LHCN-M2 (cell line): ENCODE results near the gene OOSP4A. TPM values are rescaled to one million over a fixed set of nuclear protein-coding genes. Genes with fewer than 3 reads are reported as not detected.
"Not testable (repeated sequence)": the region's sequence is repeated elsewhere in the genome, so short reads cannot be mapped to it uniquely, and the experiment has no call there.

Experiments used
- DNase-seq: peaks from one replicate; pipeline ENCODE4 v3.0.0-alpha.2; 2012; ENCODE audit warnings: low read depth
- total RNA-seq: library from RNA; depleted of rRNA; stranded (reverse); fragments of >200 nt; gene quantifications from 2 replicates; pipeline ENCODE4 v1.2.3, GENCODE V29; 2014; rRNA removed

OOSP4A gene
- total RNA-seq, 1 experiment from 2014 or later, result not detected

DNA sequence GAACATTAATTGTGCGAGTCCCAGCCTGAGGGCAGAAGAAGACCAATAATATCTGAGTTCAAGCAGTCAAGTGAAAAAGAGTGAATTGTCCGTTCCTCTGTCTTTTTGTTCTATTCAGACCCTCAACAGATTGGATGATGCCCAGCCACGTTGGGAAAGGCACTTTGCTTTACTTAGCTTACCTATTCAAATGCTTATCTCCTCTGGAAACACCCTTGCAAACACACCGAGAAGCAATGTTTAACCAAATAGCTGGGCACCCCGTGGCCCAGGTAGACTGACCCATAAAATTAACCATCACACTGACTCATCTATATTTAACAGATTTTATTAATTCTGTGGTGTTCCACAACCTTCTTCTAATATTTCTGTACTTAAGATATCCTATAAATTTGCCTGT, 9.3 kb downstream of the OOSP4A start:
- DNase-seq, result no peak

GRCh38 chr11:59981106-59981770, 17.4 kb downstream of the OOSP4A start:
- DNase-seq, result no peak

DNA sequence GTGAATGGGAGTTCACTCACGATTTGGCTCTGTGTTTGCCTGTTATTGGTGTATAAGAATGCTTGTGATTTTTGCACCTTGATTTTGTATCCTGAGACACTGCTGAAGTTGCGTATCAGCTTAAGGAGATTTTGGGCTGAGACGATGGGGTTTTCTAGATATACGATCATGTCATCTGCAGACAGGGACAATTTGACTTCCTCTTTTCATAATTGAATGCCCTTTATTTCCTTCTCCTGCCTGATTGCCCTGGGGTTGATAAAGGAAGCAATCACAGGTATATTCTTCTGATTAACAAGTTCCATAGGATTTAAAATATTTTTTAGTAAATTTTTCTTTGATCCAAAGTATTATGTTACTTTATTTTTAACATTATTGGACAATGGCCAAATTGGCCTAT, 18.2 kb downstream of the OOSP4A start:
- DNase-seq, result not testable (repeated sequence)

- no peak for DNase-seq
Measured at GRCh38 chr11:59983212-59983611, 19.4 kb downstream of the OOSP4A start.

DNA sequence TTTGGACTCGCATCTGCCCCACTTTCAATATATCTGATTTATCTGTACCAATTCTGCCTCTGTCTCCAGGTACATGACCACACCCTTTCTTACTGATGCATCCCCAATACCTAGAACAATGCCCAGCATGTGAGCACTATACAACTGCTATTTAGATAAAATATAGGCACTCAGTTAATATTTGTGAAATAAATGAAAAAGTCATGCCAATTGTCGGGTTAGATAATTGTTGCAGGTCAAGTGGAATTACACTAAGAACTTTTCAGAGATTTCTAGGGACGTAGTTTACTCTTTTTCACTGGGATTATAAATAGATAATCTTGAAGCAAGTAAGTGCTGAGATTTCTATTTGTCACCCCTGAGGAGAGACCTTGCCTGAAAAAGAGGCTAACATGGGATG, 20.5 kb downstream of the OOSP4A start:
- DNase-seq, result no peak

- no peak for DNase-seq
Measured at GRCh38 chr11:59990421-59990820, 26.6 kb downstream of the OOSP4A start.

- no peak for DNase-seq
Measured at GRCh38 chr11:59992425-59992824, 28.6 kb downstream of the OOSP4A start.

- DNase-seq, result no peak
Measured at GRCh38 chr11:59997800-59998199, 34.0 kb downstream of the OOSP4A start.

DNA sequence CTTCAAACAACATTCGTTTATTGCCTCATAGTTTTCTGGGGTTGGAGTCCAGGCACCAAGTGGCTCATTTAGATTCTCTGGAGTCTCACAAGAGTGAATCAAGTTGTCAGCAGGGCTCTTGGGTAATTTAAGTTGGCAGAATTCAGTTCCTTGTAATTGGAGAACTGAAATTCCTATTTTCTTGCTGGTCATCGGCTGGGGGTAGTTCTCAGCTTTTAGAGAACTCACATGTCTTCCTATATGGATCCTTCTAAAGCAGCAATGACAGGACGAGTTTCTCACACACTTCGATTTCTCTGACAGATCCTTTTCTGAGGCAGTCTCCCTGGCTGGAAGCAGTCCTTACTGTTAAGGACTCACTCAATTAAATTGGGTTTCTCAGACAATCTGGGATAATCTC, 35.9 kb downstream of the OOSP4A start:
- DNase-seq, result no peak

GRCh38 chr11:60003729-60004128, 39.9 kb downstream of the OOSP4A start:
- no peak for DNase-seq

DNA sequence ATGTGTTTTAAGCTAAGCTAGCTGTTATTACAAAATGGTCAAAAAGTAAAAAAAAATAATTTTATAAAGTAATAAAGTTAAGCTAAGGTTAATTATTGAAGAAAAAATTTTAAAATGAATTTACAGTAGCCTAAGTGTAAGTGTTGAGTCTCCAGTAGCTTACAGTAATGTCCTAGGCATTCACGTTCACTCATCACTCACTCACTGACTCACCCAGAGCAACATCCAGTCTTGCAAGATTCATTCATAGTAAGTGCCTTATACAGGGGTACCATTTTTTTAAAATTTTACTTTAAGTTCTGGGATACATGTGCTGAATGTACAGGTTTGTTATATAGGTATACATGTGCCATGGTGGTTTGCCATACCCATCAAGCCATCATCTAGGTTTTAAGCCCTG, 41.5 kb downstream of the OOSP4A start:
- no peak for DNase-seq

- DNase-seq, result no peak
Measured at GRCh38 chr11:60016881-60017280, 53.0 kb downstream of the OOSP4A start, which contains the start of gene OOSP4B. OOSP4B (plus strand) TSS chr11:60017181.

DNA sequence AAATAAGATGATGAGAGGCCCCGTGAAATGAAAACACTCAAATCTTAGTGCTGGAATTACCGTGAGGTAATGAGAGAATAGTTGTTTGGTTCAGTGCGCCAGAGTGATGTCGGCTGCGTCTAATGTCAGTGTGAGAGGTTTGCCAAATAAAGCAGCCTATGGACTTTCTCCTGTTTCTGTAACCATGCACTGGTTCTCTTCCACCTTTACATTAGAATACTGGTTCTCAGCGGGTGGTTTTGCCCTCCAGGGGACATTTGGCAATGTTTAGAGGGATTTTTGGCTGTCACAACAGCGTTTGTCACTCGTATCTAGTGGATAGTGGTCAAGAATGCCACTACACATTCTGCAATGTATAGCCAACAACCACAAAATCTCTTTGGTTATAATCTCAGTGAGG, 54.2 kb downstream of the OOSP4A start:
- DNase-seq, result no peak

Other genes with a start within 250 kb of the OOSP4A start
- gene STX3, start 208.7 kb upstream of the OOSP4A start, total RNA-seq, result 11.9 and 16.9 TPM in 2 replicates
- gene MRPL16, start 153.3 kb upstream of the OOSP4A start, total RNA-seq, result 39.6 and 48.0 TPM in 2 replicates
- not detected in 2 replicates for gene CBLIF, start 118.5 kb upstream of the OOSP4A start, total RNA-seq
- not detected in 2 replicates for gene TCN1, start 97.5 kb upstream of the OOSP4A start, total RNA-seq
- not detected in 2 replicates for gene OOSP3, start 85.3 kb upstream of the OOSP4A start, total RNA-seq
- not detected in 2 replicates for gene OOSP1, start 25.6 kb upstream of the OOSP4A start, total RNA-seq
- not detected in 2 replicates for gene OOSP4B, start 53.1 kb downstream of the OOSP4A start, total RNA-seq
- not detected in 2 replicates for gene OOSP2, start 76.4 kb downstream of the OOSP4A start, total RNA-seq
- not detected in 2 replicates for gene MS4A3, start 92.6 kb downstream of the OOSP4A start, total RNA-seq
- gene MS4A2, start 124.6 kb downstream of the OOSP4A start, total RNA-seq, result not detected in 2 replicates
- not detected in 2 replicates for gene MS4A6A, start 219.1 kb downstream of the OOSP4A start, total RNA-seq